Brain pericyte (primary cell): ENCODE results near the gene SSNA1.

Source experiments
- DNase-seq: peaks from one replicate; pipeline ENCODE4 v3.0.0-alpha.2; 2012; ENCODE audit warnings: low read depth, low spot score

Gene SSNA1

DNA sequence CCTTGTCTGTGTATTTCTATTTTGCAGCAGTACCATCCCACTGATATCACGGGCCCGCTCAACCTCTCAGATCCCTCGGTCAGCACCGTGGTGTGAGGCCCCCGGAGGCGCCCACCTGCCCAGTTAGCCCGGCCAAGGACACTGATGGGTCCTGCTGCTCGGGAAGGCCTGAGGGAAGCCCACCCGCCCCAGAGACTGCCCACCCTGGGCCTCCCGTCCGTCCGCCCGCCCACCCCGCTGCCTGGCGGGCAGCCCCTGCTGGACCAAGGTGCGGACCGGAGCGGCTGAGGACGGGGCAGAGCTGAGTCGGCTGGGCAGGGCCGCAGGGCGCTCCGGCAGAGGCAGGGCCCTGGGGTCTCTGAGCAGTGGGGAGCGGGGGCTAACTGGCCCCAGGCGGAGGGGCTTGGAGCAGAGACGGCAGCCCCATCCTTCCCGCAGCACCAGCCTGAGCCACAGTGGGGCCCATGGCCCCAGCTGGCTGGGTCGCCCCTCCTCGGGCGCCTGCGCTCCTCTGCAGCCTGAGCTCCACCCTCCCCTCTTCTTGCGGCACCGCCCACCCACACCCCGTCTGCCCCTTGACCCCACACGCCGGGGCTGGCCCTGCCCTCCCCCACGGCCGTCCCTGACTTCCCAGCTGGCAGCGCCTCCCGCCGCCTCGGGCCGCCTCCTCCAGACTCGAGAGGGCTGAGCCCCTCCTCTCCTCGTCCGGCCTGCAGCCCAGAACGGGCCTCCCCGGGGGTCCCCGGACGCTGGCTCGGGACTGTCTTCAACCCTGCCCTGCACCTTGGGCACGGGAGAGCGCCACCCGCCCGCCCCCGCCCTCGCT lies 20.5 kb upstream of the SSNA1 start:
- DNase-seq = no peak

DNA sequence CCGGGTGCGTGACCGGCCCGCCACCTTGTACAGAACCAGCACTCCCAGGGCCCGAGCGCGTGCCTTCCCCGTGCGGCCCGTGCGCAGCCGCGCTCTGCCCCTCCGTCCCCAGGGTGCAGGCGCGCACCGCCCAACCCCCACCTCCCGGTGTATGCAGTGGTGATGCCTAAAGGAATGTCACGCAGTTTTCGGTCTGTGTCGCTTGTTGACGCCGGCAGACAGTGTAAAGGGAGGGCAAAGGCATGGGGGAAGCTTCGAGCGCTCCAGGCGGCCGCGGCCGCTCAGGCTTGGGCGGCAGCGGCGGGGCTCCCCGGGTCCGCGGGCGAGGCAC lies 19.9 kb upstream of the SSNA1 start:
- no peak for DNase-seq

- no peak for DNase-seq
Observed at GRCh38 chr9:137168904-137169856, 19.3 kb upstream of the SSNA1 start.

GRCh38 chr9:137169896-137170358 lies 18.5 kb upstream of the SSNA1 start, which contains the start of gene LRRC26:
Gene LRRC26 (minus strand): TSS chr9:137170051. CDS start chr9:137169943, 108 bp downstream.
- DNase-seq = no peak

GRCh38 chr9:137170486-137171148 lies 17.9 kb upstream of the SSNA1 start:
- no peak for DNase-seq

- no peak for DNase-seq
Observed at GRCh38 chr9:137171149-137171900, 17.2 kb upstream of the SSNA1 start.

DNA sequence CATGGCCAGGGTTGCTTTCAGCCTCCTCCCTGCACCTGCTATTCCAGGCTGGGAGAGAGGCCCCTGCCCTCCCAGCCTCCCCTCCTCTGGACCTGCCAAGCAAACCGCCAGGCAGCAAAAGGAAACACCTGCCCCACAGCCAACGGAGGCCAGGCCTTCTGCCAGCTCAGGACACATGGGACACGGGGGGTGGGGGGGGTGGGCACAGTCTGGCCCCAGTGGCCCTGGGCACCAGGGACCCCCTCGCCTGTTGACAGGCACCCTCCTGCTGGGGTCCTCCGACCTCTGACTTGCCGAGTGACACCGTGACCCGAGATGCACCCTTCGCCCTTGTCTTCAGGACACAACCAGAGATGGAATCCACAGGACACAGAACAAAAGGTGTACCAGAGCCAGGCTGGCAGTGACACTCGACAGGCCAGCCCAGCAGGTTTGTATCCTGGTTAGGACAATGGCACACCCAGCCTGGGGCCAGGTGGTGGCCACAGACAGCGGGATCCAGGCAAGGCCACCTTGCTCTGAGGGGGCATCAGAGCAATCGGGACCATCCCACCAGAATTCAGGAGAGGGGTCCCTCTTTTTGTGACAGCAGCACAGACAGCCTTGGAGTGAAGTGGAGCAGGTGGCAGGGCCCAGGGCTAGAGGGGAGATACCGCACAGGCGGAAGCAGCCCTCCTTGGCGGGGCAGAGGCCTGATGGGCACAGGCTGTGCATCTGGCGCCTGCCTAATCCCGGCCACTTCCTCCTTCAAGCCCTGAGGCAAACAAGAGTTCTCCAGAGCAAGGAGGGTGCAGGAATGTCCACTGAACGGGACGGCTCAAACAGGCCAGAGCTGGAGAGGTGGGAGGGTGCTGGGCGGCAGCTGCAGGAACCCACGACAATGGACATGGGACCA lies 15.3 kb upstream of the SSNA1 start:
- DNase-seq = no peak

DNA sequence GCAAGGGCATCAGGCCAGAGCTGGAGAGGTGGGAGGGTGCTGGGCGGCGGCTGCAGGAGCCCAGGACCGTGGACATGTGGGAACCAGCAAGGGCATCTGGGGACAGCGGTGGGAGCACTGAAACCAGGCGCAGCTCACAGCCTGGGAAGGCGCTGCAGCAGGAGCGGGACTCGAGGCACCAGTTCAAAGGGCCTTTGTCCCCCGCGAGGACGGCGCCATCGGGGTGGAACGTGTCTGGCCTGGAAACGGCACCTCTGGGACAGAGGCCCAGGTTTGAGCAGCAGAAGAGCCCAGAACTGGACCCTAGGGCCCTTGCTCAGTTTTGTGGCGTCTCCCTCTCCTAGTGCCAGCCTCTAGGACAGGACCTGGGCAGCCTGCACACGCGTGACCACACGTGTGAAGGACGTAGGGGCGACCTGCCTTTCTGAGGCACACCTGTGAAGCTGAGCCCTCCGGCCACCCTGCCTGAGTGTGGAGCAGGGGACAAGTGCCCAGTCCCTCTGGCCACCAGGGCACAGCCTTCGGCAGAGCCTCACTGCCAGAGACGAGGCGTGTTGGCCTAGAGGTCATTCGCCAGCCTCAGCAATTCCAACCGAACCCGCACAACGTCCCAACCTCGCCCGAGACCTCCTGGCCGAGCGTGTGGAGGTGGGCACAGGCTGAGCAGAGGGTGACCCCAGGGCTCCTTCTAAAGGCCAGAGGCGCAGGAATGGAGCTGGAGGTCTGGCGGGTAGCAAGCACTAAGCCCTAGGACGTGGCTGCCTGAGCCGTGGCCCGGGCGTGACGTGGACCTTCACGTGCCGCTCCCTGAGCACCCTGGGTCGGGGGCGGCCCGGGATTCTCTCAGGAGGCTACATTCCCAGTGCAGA lies 14.4 kb upstream of the SSNA1 start:
- DNase-seq = no peak

DNA sequence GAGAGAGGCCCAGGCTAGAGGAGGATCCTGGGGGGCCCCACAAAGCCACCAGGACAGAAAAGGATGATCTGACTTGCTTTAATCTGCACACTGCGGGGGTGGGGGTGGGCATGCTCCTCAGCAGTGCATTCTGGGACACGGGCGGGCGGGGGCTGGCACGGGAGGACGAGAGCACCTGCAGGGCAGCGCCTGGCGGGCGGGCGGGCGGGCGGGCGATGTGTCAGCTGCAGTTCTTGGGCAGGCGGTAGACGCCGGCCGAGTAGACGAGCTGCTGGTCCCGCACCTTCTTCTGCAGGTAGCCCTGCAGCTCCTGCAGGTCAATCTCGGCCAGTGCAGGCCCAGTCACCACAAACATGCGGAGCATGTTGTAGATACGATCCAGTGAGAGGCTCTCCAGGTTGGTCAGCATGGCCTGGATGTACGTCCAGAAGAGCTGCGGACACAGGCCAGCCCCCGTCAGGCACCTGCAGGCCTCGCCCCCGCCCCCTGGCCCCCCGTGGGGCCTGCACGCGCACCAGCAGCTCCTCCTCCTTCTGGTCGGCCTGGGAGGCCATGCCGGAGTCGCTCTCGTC lies 13.7 kb upstream of the SSNA1 start:
- DNase-seq = no peak

GRCh38 chr9:137175345-137175961 lies 13.0 kb upstream of the SSNA1 start:
- no peak for DNase-seq

DNA sequence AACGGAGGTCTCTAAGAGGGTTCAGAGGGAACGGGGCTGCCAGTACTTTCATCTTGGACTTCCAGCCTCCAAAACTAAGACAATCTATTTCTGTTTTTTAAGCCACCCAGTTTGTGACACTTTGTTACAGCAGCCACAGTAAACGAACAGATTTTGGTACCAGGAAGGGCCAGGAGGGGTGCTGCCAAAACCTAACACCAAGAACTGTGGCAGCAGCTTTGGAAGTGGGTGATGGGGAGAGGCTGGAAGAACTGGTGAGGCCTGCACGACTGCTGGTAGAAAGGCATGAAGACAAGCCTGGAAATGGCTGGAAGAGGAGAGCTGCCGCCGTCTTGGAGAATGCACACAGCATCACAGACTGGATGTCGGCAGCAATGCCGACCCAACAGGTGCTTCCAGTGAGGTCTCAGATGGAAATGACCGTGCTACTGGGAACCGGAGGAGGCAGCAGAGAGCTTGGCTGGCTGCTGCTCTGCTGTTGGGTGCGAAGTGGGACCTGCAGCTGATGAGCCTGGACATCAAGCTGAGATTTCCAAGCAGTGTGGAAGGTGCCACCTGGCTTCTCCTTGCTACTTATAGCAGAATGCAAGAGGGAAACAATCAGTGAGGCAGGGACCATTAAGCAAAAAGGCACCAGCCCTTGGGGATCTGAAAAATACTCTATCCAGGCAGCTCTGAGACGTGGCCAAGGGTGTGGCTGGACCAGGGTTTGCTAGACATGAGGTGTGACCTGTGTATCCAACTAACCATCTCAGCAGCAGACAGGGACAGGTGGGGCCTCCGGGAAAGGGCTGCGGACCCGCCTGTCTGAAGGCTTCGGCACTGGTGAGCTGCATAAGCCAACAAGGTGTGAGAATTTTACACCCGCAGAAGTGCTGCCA lies 11.9 kb upstream of the SSNA1 start:
- no peak for DNase-seq

GRCh38 chr9:137178201-137178938 lies 10.1 kb upstream of the SSNA1 start:
- DNase-seq = no peak

DNA sequence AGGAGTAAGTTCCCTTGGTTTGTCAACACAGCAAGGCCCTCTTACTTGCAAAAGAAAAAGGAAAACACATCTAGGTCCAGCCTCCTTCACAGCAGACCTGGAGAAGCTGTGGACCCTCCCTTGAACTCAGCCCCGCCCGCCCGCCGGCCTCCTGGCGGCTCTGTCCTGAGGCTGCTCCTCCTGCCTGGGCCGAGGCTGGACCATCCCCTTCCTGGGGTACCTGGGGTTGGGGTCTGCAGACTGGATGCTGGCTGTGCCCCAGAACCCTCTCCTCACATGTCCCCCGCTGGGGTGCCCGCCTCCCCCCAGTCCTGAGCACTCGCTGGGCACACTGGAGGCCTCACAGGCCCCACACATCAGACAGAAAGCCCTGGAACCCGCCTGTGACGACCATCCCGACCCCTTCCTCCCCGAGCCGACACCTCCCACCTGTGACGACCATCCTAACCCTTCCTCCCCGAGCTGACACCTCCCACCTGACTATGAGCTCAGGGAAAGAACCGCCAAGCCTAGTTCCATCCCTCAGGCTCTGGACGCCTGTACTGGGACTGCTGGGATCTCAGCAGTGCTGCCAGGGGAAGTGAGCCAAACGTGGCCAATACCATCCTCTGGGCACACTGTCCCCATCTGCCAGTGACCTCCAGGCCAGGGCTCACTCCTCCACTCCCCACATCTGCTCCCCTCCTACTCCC lies 9.4 kb upstream of the SSNA1 start:
- no peak for DNase-seq

DNA sequence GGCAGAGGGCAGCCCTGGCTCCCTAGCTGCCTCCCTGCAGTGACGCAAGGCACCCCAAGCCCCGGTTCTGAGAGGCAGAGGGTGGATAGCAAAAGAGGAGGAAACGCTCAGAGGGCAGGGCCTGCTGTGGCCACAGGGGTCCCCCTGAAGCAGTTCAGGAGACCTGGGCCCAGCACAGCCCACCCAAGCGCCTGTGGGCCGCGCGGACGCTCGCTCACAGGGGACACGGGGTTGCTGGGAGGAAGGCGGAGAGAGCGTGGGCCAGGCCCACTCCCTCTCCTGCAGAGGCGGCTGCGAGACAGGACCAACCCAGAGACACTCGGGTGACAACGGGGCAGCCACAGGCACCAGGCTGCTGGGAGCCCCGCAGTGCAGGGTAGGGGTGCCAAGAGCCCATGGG lies 8.7 kb upstream of the SSNA1 start:
- DNase-seq = no peak

DNA sequence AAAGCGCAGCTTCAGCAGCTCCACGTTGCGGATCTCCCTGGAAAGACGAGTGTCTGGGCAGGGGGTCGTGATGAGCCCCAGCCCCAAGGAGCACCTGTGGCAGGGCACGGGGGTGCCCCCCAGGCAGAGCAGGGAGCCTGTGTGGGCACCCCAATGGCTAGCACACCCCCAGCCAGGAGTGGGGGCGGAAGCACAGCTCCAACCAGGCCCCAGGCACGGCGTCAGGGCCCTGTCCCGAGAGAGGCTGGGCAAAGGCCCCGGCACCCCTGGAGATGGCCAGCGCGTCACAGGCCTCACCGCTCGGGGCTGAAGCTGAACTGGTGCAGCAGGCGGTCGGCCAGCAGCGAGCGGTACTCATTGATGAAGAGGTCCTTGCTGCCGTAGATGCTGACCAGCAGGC lies 8.0 kb upstream of the SSNA1 start:
- DNase-seq = no peak

GRCh38 chr9:137181680-137182079 lies 6.8 kb upstream of the SSNA1 start:
- DNase-seq = no peak
